ENCODE data around the gene TFAM.

TFAM gene

DNA sequence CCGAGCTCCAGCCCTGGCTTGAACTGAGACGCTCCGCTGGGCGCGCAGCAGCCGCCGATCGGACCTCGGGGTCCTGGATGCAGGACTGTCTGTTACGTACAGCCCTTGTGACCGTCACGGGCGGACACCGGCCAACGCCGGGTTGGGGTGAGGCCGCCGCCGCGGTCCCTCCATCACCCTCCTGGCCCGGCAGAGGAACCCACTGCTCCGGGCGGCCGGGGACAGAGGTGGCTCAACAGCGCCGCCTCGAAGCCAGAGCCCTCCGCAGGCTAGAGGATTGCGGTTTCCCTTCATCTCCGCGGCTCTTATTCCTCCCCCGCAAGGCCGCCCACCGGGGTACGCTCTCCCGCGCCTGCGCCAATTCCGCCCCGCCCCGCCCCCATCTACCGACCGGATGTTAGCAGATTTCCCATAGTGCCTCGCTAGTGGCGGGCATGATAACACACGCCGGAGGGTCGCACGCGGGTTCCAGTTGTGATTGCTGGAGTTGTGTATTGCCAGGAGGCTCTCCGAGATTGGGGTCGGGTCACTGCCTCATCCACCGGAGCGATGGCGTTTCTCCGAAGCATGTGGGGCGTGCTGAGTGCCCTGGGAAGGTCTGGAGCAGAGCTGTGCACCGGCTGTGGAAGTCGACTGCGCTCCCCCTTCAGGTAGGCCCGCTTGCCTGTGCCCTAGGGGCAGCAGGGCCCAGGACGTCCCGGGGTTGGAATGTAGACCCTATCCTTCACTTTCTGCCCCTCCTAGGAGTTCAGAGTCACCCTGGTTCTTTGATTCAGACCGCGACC, at the start of gene TFAM:
TFAM (plus strand) TSS at position 412 of the 785 bp plus-strand sequence; CDS start at position 550, 138 bp downstream.
- peak; percentile 96 for DNase-seq (ENCODE audit: low read depth)

DNA sequence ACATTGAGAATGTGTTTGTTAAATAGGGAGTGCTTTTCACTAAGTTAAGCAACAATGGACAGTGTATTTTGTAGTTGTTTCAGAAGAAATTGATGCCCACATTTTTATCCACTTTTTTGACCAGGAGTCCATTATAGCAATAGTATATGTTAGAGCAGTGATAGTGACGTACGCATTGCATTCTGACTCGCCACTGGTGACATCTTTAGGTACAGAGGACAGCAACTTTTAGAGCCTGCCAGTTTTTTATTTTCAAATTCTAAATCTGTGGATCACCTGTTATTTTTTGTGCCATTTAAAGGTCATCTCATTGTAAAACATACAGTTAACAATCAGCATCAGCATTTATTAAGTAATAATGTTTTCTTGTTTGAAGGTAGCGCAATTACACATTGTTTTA, 49.0 kb upstream of the TFAM start:
- DNase-seq (ENCODE audit: low read depth): no peak

DNA sequence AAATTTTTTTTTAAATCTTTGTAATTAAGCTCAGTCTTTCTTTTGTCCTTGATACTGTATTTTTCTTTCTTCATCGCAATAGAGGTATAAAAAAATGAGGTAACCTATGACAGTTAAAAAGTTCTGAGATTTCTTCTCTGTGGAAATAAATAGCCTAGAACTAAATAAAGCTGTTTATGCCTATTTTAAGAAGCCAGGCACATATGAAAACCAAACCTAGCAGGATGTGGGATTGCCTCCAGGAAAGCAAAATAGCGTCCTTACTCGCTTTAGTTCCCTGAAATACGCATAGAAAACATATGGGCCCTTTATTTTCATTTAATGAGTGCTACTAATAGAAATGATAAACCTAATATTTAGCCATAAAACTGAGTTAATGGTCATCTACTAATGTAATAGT, 43.8 kb upstream of the TFAM start:
- DNase-seq (ENCODE audit: low read depth): no peak

DNA sequence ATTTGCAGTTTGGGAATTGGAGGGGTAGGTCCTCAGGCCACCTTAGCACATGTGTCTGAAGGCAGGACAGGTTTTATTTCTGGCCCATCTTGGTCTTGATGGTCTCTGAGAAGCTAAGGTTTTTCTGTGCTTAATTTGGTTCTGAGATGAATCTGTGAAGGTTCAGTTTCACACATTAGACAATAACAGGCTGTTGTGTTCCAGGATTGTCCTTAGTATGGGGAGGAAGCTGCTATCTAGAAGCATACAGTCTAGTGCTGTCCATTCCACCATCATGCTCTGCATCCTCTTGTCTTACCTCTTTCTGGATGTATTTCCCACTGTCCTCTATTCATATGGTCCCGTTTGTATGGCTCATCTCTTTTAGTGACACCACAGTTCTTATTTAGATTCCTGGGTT, 43.3 kb upstream of the TFAM start:
- no peak for DNase-seq (ENCODE audit: low read depth)

DNA sequence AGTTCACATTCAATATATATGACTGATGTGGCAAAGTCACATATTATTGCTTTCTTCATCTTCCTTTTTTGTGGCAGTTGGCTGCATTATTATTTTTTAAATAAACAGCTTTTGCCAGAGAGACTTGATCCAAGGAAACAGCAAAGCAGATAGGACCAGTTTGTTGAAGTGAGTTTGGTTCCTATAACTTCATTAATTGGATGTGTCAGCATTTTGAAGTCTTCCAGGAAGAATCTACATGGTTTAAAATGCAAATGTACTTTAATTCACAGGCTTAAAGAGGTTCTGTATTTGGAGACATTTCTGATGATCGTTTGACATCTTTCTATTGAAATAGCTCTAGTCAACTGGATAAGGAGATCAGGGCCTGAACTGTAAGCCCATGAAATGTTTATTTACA, 37.2 kb upstream of the TFAM start:
- no peak for DNase-seq (ENCODE audit: low read depth)

DNA sequence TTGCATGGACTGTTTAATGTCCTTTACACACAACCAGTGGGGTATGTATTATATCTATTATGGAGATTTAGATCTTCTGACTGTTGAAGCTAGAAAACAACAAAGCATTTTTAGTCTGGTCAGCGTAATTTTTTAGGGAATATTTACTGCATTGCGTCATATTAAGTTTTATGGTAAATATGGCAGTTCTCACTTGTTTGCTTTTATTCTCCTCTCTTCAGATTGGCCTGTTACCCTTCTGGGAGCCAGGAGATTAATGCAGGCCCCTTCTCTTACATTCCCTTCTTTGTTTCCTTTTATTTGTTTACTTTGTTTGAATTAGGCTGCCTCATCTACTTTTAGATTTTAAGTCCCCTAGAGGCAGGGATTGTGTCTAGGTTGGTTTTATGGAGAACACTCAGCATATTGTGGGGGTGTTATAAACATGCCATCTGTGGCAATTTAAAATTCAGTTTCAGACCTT, 36.6 kb upstream of the TFAM start:
- DNase-seq (ENCODE audit: low read depth): no peak

DNA sequence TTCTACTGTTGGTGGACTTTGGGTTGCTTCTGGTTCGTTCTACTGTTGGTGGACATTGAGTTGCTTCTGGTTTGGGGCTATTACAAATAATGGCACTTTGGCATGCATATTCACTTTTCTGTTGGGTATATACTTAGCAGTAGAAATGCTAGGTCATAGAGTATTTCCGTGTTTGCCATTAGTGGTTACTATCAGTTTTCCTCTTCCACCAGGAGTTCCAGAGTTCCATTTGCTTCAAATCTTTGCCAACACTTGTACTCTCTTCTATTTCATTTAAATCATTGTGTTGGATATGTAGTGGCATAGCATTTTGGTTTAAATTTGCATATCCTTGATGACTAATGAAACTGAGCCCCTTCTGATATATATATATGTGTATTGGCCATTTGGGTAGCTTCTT, 35.2 kb upstream of the TFAM start:
- no peak for DNase-seq (ENCODE audit: low read depth)

DNA sequence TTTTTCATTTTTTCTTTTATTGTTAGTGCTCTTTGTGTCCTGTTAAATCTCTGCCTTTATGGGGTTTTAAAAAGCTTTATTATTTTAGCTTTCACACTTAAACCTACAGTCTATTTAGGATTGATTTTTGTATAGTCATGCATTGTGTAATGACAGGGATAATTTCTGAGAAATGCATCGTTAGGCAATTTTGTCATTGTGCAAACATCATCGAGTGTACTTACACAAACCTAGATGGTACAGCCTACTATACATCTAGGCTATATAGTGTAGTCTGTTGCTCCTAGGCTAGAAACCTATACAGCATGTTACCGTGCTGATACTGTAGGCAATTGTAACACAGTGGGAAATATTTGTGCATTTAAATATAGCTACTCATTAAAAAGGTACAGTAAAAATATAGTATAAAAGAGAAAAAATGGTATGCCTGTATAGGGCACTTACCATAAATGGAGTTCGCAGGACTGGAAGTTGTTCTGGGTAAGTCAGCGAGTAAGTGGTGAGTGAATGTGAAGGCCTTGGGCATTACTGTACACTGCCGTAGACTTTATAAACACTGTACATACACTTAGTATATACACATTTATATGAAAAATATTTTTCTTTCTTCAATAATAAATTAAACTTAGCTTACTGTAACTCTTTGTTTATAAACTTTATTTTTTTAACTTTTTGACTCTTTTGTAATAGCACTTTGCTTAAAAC, 34.4 kb upstream of the TFAM start:
- no peak for DNase-seq (ENCODE audit: low read depth)

DNA sequence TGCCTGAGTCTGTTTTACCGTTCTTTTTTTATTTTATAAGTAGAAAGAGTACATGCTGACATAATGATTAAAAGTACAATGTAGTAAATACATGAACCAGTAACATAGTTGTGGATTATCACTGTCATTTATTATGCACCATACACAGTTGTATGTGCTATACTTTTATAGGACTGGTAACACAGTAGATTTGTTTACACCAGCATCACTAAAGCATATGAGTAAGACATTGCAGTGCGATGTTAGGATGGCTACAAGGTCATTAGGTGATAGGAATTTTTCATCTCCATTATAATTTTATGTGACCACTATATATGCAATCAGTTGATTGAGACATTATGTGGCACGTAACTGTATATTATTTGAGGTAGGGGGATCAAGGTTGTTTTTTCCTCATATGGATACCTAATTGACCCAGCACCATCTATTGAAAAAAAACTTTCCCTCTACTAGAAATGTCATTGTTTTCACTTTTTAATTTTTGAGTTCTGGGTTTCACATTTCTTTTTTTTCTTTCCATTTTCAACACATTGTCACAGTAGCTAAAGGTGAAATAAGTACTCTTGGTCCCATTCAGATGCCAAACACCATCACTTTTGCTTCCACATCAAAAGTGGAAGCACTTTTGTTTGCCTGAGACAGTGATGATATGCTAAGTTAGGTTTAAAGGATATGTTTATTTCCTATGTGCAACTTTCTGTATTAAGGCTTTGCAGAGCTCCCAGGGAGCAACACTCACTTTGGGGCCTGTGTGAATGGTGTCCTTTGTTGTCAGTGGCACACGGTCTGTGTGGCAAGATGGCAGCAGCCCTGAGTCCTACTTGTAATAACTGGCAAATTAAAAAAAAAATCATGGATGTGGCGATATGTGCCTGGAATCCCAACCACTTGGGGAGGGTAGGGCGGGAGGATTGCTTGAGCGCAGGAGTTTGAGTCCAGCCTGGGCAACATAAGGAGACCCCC, 33.3 kb upstream of the TFAM start:
- DNase-seq (ENCODE audit: low read depth): no peak

DNA sequence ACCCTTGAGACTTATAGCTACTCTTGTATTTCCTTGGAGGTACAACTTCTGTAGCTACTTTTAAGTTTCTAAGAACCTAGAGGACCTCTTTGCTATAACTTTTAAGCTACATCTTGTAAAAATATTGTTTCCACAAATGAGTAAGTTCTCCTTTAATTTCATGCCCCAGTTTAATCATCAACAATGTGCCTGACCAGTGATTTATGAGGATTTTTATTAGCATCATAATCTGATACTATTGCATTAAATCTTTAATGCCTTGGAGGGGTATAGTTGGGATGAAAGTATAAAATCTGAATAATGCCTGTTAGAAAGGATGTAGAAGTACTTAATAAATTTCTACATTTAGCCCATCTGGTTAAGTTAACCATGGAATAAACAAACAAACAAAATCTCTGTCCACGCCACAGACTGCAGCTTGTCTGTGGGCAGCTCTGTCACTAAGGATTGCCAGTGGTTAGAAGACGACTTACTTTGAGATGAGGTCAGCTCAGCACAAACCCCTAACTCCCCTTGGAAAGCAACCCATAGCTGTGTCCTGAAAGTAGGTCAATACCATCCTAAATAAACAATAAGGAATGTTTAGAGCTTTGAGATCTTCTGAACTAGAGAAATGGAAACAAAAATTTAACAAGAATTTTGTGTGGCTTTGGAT, 32.1 kb upstream of the TFAM start:
- DNase-seq (ENCODE audit: low read depth): no peak

DNA sequence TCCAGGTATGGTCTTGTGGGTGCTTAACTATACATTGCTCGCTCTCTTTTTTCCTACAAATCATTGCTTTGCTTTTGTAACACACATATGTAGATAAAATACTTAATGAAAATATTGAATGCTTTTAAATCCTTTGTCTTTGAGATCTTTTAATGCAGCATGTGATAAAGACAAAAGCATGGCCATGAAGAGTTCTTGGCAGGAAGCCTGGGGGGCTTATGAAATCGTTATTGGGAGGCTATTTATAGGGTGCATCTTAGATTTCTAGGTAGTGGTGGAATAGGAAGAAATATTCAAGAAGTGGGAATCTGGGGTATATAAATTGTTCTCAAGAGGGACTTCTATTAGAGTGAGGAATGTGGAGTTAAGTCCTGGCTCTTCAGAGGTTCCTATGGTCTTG, 28.5 kb upstream of the TFAM start:
- DNase-seq (ENCODE audit: low read depth): no peak

DNA sequence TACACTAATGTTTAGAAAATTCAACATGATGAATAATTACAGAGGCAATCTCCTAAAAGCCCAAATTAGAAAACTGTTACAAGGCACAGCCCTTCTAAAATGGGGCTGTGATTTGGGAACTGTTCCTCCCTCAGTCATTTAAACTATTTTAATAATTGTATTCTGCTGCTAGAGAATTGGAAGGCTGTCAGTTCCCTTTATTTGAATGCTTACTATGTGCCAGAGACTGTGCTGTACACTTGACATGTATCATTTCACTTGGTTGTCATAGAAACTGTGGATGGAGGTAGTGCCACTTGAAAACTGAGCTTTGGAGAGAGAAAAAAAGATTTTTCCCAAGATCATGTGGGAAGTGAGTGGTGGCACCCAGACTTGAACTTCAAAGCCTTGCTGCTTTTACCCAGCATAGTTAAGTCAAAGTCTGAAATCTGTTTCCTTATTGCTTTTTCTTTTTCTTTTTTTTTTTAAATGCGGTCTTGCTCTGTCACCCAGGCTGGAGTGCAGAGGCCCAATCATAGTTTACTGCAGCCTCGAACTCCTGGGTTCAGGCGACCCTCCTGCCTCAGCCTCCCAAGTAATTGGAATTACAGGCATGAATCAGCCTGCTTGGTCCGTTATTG, 26.8 kb upstream of the TFAM start:
- no peak for DNase-seq (ENCODE audit: low read depth)

DNA sequence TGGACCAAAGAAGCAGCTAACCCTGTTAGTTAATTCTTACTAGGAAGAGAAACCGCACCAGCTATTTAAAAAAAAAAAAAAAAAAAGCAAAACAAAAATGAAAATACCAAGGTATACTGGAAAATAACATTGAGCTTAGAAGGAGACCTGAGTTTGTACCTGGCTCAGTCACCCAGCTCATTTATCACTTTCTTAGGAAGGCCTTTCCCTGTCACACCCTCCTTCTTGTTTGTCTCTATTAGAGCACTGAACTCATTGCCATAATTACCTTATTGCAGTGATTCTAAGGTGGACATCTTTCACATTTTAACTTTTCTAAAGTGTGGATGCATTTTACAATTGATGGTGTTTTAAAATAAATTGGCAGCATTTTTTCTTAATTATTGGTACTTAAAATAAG, 26.3 kb upstream of the TFAM start:
- no peak for DNase-seq (ENCODE audit: low read depth)

DNA sequence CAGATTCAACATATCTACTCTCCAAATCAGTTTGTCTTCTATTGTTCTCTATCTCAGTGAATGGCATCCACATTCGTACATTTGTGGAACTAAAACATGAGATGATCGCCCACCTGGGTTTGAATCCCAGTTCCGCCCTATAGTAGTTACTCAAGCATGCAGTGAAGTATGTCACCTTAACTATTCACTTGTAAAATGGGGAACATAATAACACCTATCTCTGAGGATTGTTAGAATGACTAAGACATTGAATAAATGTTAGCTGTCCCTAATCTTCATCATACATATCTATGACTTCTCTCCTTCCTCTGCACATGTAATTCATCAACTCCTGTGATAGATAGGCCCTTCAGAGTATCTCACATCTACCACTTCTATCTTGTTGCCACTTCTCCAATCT, 25.7 kb upstream of the TFAM start:
- DNase-seq (ENCODE audit: low read depth): no peak

DNA sequence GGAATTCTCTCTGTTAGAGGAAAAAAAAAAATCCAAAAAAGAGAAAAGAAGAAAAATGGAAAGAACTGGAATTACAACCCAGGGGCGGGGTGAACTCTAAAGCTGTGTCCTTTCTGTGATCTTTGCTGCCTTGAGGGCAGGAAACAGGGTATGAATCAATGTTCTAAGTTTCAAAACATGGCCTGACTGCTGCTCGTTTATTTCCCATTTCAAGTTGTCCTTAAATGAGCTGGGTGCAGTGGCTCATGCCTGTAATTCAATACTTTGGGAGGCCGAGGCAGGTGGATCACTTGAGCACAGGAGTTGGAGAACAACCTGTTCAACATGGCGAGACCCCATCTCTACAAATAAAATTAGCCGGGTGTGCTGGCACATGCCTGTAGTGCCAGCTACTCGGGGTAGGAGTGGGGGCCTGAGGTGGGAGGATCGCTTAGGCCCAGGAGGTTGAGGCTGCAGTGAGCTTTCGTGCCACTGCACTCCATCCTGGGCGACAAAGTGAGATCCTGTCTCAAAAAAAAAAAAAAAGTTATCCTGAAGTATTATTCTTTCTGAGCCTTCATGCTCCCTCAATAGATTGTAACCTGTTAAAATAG, 24.7 kb upstream of the TFAM start:
- DNase-seq (ENCODE audit: low read depth): no peak

DNA sequence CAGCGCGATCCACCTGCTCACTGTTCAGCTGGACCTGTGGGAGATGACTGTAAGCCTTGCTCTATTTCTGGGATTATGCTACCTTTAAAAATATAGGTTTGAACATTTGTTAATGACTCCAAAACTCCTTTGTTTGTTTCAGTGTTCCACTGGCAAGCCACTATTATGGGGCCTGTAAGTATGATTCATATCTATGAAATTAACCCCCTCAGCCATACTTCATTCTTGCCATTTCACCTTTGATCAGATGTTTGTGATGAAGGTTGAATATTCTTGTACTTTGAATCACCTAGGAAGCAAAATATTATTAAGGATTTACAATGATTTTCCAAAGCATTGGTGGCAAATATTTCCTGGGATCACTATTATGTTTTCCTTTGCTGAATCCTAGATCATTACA, 23.9 kb upstream of the TFAM start:
- DNase-seq (ENCODE audit: low read depth): no peak

DNA sequence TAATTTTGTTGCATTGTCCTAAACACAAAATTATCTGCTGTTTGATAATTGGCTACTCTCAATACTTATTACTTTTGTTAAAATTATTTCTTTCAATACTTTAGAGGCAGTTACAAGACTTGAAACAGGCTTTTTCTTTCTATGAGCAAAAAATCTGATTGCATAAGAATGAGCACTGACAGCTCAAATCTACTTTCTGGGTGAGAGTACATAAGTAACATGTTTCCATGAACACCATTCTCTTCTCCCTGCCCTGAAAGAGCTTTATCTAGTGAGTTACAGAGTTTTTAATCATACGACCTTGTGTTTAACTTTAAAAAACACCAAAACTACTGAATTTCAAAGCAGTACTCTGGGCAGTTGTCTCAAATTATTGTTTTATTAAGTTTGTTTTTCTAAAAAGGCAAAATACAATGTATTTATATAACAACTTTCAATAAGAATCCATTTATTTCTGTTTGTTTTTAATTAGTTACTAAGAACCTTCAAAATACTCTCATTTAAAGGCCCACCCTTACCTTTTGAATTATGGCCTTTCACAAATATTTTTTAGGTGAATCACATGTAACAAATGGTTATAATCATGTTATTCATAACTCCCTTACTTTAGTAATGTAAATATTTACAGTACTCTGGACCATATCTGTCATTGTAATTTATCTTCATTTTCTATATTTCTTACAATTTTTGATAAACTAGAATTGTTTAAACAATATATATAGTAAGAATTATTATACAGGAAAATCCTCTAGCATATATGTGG, 23.0 kb upstream of the TFAM start:
- no peak for DNase-seq (ENCODE audit: low read depth)

DNA sequence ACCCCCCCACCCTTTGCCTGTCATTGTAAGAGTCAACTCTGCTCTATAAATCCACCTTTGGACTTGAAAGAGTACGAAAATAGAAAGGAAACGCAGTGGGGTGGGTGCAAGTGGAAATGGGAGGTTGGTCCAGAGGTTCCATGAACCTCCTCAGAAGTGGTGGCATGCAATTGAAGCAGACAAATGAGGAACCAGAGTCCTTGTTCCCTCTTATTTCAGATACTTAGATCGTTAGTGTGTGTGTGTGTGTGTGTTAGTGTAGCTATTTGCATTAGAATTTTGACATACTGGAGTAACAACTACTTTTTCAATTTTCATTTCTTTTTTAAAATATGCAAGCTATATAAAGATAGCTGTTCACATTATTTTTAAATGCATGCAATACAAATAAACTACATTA, 18.1 kb upstream of the TFAM start:
- DNase-seq (ENCODE audit: low read depth): no peak

DNA sequence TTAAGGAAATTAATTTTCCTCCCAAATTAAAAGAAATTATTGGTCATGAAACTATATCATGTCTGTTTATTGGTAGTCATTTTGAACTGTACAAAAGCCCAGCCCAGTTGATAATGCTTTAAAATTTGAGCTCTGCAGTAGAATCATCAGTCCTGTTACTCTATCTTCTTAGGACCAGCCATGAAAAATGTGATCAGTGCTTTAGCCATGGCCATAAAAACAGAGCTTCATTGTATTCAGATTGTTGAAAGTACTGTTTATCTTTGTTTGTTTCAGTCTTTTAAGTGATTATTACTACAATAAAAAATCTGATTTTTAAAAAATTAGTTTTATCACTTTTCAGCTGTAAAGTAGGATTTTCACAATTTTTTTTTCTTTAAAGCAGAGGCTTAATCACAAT, 13.7 kb upstream of the TFAM start:
- DNase-seq (ENCODE audit: low read depth): no peak

Data from activated T-helper 9 cell treated with anti-CD3 and anti-CD28 coated beads, Interleukin-2, amount 50 U/mL, for 16 hours (primary cell).